Hematopoietic multipotent progenitor cell (in vitro differentiated cells): ENCODE results near the gene DLX3. TPM values are rescaled to one million over a fixed set of nuclear protein-coding genes. Genes with fewer than 3 reads are reported as not detected.

ENCODE experiments used
- DNase-seq, 3 donors: peaks; one replicate each; pipeline ENCODE4 v3.0.0-alpha.2; 2011 to 2015; ENCODE audit warnings: low read depth in 2 of 3, low spot score in 2 of 3
- total RNA-seq: library from RNA; depleted of rRNA; stranded (reverse); fragments of >200 nt; gene quantifications from one replicate; pipeline ENCODE4 v1.2.3, GENCODE V29; 2012

The DLX3 gene
- total RNA-seq, 1 donor, result not detected

DNA sequence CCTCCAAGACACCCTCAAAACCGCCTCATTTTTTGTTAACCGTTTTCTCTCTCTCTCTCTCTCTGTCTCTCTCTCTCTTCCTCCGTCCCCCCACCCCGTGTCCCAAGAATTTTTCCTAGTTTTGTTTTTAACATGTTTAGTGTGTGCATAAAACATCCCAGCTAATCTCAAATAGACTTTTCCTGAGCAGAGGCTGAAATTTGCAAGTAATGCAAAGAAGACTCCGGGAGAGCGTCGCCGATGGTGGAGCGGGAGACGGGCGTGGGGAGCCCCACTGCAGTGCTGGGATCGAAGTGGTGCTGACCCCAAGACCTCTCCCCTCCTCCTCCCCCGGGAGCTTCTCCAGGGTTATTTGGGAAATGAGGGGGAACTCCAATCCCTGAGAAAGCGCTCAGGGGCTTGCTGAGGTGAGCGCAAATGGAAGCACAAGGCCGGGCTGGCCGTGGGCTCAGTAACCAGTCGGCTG is 30.7 kb downstream of the DLX3 start:
- DNase-seq, result no peak

DNA sequence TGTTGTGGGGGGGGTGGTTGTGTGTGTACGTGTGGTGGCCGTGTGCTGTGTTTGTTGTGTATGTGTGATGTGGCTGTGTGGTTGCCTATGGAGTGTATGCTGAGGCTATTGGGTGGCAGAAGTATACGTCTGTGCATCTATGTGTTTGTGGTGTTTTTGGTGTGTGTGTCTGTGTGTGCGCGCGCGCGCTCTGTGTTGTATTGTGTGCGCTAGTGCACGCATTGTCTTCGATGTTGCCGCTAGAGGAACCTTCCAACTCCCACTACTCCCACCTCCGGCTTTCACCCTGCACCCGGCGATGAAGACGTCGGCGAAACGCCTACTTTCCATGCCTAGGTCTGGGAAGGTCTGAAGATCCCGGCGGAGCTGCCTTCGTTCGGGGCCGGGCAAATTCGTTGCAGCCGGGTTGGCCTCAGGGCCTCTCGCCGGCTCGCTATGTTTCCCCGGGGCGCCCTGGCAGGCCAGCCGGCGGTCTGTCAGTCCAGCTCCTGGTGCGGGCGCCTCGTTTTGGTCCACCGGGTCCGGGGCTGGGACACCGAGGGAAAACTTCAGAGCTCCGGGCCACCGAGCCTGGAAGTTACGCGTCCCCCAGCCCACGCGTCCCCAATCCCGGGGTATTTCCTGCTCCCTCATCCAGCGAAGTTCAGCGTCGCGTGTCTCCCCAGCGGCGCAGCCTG is 31.3 kb downstream of the DLX3 start:
- DNase-seq, result no peak

DNA sequence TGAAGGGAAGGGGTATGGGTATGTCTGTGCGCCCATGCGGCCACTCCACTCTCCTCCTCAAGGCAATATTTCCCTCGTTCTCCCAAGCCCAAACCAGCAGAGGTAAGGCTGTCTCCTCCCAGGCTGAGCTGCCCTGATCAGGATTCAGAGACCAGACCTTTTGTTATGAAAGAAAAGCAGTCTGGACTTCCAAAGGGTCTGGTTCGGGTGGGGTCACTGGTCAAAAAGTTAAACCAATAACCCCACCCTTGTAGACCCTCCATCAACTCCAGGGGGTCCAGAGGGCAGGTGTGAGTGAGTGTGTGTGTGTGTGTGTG is 31.8 kb downstream of the DLX3 start:
- DNase-seq, result no peak

DNA sequence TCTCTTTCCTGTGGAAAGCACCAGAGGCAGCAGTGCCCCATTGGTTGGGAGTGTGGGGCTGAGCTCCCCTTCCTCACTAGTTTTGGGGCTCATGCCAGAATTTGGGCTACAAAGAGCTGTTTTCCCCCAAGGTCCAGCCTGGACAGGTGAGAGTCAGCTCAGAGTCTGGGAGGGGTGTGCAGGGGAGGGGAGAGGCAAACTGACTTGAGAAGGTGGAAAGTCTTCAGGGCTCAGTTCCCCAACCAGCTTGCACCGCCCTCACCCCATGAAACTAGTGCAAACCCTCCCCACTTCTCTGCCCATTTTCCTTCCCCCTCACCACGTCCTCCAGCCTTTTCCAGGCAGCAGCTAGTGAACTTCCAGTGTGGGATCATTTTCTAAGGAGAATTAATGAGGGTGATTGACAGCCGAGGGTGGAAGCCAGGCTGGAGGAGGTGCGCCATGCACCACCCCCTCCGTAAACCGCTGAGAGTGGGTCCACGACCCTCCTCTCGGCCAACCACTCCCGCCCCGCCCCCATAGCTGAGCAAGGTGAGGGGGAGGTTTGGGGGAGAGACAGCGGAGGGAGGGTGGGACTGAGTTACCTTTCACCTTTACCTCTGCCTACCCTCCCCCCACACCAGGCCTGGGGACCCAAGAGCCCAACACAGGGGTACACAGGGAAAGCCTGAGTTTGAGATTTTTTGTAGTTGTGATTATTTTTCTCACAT is 32.3 kb downstream of the DLX3 start:
- no peak for DNase-seq

DNA sequence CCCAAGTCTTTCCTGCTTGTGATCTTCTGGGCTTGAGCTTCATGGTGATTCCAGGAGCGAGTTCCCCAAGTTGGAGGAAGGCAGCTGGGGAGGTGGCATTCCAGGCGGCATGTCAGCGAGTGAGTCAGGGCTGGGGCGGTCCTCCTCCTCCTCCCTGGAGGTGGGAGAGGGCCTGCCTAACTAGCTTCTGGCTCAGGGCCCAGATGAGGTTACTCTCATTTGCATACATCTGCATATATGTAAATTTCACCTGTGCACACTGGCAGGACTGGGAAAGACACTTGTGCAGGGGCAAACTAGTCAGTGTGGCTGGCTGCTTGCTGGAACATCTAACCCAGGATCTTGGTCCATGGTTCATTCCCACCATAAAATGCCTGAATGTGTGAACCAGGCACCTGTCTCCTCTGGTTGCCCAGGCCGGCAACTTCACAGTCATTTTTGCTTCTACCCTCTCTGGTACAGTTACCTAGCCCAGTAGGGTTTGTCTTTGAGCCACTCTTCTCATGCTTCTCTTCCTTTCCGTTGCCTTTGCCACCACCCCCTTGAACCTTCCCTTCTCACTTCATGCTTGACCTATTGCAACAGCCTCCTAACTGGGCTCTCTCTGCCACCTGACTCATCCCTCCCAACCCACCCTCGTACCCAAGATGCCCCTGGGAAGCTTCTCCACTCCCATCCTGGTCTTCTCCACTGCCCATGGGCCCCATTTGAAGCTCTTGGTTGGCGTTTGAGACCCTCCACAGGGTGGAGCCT is 35.7 kb downstream of the DLX3 start:
- DNase-seq, result no peak

DNA sequence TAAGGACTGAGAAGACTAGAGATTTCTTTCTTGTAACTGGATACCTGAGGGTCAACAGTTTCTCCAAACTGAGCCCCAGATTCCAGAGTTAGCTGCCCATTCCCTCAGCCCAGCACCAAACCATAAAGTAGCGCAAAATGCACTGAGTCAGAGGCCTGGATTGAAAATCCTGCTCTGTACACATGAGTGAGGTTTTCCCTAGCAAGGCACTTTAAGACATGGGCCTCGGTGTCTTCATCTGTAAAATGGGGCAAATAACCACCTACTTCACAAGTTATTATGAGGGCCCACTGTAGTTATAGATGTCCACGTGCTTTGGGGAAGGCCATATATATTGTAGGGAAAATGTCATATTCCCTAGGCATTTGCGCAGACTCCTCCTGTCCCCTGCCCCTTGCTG is 36.3 kb downstream of the DLX3 start:
- no peak for DNase-seq

DNA sequence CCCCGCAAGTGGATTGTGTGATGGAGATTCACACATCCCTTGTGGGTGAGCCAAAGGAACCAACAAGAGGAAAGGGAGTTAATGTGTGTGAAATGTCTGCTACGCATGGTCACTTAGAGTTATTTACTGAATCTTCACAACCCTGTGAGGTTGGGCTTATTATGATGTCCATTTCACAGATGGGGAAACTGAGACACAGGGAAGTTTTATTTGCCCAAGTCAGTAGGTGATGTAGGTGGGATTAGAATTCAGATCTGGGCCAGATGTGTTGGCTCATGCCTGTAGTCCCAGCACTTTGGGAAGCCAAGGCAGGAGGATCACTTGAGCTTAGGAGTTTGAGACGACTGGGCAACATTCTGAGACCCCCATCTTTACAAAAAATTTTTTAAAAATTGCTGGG is 37.7 kb downstream of the DLX3 start:
- no peak for DNase-seq

DNA sequence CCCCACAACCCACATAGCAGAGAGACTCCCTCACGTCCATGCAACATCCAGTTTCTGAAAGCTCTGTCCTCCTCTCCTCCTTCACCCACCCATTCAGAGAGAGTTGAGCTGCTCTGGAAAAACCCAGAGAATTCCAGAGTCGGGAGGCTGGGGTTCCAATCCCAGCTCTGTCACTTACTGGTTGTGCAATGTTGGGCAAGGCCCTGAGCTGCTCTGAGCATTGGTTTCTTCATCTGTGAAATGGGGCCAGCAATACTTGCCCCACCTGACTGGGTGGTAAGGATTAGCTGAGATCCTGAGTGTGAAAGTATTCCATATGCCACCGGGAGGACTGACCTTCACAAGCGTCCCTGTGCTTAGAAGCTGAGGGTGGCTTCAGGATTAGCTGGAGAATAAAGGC is 38.2 kb downstream of the DLX3 start:
- no peak for DNase-seq

DNA sequence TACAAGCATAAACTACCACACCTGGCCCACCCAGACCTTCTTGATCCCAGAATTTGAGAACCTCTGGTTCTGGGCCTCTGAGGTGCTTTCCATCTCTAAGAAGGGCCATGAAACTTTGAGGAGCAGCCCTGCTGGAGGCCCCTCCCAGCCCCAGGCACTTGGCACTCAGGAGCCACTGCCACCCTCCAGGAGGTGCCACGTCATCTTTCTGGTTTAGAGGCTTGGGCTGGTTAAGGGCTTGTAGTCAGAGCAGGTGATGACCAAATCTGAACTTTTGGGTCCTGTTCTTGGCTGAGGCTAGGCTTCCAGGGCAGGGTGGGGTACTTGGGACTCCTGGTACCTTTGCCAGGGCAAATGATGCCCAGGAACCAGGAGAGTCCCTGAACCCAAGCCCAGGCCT is 39.9 kb downstream of the DLX3 start:
- DNase-seq, result no peak

DNA sequence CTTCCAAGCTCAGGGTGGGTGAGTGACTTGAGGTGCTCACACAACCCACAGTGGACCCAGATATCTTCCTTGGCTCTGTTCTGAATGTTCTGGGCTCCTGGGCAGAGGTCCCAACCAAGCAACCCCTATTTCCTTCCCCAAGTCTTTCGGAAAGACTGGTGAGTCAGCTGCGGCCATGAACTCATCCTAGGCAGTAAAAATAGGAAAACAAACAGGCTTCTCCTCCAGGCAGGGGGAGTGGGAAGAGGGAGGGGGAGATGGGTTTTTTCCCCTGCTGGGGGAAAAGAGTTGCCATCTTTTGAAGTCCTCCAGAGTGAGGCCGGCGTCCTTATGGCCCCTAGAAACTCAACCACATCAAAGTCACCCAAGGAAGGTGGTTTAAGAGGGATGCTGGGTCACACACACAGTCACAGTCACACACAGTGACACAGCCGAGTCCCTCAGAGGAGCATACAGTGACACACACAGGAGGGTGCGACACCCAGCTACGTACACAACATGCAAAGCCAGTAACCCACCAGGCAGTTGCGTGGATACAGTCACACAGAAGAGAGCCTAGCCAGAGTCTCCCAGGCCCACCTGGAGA is 42.0 kb downstream of the DLX3 start:
- DNase-seq, result no peak

DNA sequence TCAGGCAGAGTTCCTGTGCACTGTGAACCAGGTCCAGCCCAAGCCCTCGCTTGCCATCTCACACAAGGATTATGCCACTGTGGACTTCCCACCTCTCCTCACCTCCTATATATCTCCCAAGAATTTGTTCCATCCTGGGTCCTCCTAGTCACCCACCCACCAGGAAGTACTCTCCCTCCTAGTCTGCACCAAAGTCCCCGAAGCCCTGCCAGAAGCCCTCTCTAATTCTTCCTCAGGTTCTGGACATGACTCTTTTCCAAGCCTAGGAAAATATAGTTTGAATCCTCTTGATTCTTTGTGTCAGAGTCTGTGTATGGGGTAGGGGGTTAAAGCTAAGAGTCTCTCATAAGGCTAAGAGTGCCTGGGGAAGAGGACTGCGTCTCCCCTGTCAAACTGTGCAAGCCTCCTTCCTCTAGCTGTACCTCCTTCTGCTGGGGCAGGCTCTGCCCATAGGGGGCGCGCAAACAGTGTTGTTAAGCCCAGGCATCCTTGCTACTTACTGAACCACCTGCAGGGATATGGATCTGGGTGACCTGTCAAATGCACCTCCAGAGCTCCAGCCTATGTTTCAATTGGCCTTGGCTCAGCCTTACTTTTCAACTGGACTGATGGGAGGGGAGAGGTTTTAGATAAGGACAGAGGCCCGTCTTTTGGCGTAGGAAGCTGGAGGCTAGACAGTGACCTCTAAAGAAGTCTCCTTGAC is 42.7 kb downstream of the DLX3 start:
- peak; percentile 45 to 87 (median 71) for DNase-seq

DNA sequence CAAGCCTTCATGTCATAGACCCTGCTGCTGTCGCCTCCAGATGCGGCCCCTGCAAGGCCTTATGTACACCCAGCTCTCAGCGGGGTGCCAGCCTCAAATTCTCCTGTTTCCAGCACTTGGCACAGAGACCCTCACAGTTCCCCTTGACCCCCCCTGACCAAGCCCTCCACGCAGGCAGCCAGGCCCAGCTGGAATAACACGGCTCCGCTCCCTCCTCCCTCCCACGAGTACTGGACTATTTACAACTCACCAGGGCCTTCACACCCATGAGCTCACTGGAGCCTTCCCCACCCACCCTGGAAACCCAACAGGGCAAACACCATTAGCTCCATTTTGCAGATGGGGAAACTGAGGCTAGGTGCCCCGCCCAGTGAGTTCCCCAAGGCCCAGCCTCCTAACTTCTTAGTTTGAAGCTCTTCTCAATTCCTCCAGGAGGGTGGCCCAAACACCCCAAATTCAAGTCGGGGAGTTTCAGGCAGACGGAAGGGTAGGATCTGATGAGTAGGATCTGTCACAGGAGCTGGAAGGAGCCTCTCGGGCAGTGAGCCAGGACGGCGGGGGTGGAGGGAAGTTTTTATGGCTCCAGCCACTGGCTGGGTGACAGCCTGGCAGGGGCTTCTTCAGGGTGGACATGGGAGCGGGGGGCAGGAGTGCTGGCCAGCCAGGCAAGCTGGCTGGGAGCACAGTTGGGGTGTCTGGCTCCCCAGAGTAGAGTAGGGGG is 43.5 kb downstream of the DLX3 start:
- DNase-seq, result no peak

DNA sequence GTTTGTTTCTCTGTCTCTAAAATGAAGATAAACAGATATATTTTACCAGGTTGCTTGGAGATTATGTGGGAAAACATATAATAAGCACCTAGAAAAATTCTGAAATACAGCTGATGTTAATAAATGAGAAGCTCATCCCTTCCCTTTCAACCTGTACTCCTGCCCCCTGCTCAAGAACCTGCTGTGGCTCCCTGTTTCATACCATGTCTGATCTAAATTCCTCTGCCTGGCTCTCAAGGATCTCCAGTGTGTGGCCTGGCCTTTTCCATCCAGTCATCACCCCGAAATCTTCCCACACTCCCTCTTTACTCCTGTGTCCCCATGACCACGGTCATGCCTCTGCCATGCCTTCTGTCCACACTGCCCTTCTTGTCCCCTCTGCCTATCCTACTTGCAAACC is 45.4 kb downstream of the DLX3 start:
- DNase-seq, result no peak

DNA sequence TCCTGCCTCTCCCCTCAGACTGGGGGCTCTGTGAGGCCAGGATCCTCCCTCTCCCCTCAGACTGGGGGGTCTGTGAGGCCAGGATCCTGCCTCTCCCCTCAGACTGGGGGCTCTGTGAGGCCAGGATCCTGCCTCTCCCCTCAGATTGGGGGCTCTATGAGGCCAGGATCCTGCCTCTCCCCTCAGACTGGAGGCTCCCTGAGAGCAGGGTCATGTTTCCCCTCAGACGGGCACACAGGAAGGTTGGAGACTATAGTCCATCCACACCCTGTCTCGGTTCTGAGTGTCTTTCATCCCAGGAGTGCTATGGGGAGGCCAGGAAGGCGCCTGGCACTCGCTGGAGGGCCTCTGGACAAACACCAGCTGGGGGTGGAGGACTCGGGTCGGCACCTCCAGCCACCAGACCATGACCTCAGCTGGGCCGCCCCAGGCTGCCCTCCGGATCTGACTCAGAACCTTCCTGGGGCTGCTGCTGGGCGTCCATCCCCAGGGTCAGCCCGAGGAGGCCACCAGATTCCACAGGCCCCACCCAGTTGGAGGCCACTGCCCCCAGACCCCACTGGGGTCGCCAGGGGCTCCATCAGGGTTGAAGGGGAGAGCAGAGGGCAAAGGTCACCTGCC is 48.0 kb downstream of the DLX3 start:
- no peak for DNase-seq

DNA sequence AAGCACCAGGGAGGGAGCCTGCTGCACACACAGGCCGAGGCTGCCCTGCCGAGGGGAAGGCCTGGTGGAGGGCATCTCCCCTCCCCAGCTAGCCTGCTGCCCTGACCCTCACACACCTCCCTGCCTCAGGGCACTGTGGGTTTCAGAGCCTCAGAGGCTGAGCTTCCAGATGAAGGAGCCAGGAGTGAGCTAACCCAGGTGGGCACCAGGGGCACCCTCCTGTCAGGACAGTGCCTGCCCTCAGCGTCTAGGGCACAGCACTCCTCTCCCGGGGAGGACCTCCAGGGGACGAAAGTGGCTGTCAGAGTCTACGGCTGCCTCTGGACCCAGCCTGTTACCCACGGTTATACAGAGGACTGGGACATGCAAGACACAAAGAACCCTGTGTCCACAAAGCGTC is 48.8 kb downstream of the DLX3 start:
- no peak for DNase-seq

DNA sequence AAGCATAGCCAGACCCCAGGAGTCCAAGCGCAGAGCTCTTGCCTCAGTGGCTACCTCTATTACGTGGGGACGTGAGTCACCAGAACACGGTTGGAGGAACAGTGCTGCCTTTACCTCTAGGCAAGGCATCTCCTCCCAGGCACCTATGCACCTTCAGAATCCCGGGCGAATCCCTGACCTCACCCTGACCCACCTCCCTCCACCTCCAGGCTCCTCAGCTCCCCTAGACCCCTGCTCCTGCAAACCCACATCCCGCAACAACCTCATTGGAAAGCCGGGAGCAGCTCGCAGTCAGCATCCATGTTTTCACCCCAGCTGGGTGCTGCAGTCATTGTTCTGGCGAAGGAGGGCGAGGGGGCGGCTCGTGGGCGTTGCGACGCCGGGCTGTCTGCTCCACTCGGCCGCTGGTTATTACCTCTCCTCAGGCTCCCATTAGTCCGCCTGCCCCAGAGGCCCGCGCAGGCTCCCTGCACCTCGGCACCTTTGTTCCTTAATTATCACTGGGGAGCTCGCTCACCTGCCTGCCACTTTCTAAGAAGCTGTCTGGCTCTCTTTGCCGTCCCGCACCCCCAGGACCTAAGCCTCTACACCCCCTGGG is 50.7 kb downstream of the DLX3 start:
- no peak for DNase-seq

DNA sequence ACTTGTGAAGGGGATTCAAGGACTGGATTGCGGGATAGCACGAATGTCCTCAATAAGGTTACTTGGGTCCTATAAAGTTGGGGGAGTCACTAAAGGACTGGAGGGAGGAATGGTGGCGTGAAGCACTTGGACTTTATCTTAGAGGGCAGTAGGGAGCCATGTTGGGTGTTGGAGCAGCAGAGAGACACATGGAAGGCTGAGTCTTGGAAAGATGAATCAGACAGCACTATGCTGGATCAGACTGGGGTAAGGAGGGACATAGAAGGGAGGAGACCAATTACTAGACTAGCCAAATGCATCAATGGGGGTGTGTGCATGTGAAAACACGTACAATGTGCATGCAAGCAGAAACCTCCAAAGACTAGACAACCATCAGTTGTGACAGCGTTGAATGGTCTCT is 52.1 kb downstream of the DLX3 start:
- DNase-seq, result no peak

DNA sequence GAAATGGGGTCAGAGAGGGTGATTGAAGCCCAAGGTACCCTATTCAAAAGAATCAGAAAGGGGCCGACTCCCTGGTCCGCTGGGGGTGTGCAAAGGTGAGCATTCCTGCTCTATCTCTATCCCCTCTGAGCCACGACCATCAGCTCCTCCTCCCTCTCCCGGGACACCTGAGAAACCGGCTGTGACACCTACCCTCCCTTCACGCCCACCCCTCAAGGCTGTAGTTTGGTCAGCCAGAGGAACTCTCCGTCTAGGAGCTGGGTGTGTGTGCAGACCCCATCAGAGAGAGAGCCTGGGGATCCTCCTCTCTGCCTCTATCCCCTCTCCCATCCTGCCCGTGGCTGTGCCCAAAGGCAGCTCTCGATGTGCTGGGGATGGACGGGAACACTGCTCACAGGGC is 53.6 kb downstream of the DLX3 start:
- DNase-seq, result no peak
